RWPE1 (cell line): ENCODE data around the gene DEF6.

ENCODE experiments used
- CTCF ChIA-PET: fragments of 350-600 bp; sonication (Branson Sonifier 250); formaldehyde crosslinking; extraction: SDS; loops from one replicate; lab custom pipeline; 2021; lab: Yijun Ruan, JAX
- POLR2A ChIA-PET: fragments of 400-600 bp; formaldehyde crosslinking; extraction: SDS; loops from one replicate; lab custom pipeline; 2020; ENCODE audit warnings: antibody characterized with exemption; ENCODE audit not compliant: low non-redundant PET; lab: Yijun Ruan, JAX
- DNase-seq: peaks from one replicate; pipeline ENCODE4 v3.0.0; 2012; ENCODE audit warnings: low spot score
- H3K27ac ChIP-seq: fragments of 450-650 bp; 2 replicates; pipeline ENCODE4 v1.5.1; 2017
- CTCF ChIP-seq: fragments of 450-650 bp; conservative IDR thresholded peaks from 2 replicates; pipeline ENCODE4 v1.5.1; 2017; ENCODE audit warnings: low read depth, mild to moderate bottlenecking

DEF6 gene

GRCh38 chr6:35273822-35274559, 23.6 kb upstream of the DEF6 start:
- POLR2A ChIA-PET, result no interaction called here
- no peak for DNase-seq
- CTCF ChIA-PET, result no interaction called here
- no peak for TF ChIP-seq CTCF
- H3K27ac ChIP-seq, result no peak overlapping the region

GRCh38 chr6:35275744-35276260, 21.8 kb upstream of the DEF6 start:
- no peak for DNase-seq
- POLR2A ChIA-PET, result no interaction called here
- no peak overlapping the region for H3K27ac ChIP-seq
- no peak for TF ChIP-seq CTCF
- CTCF ChIA-PET, result interaction anchor here (1.2 kb wide), 1 partner anchor 52 kb away, joined by 6 read pairs; no protein-coding TSS in a partner anchor

GRCh38 chr6:35278708-35279107, 18.9 kb upstream of the DEF6 start:
- no peak for TF ChIP-seq CTCF
- DNase-seq, result no peak
- POLR2A ChIA-PET, result no interaction called here
- CTCF ChIA-PET, result interaction anchor here (0.6 kb wide), 1 partner anchor 554 kb away, joined by 3 read pairs; no protein-coding TSS in a partner anchor
- H3K27ac ChIP-seq, result no peak overlapping the region

GRCh38 chr6:35280903-35281302, 16.7 kb upstream of the DEF6 start:
- no peak for TF ChIP-seq CTCF
- ChIA-PET POLR2A (no interaction called here), CTCF (no interaction called here)
- DNase-seq, result no peak
- H3K27ac ChIP-seq, result no peak overlapping the region

GRCh38 chr6:35282472-35282871, 15.1 kb upstream of the DEF6 start:
- no peak for TF ChIP-seq CTCF
- ChIA-PET CTCF (interaction anchor here (0.6 to 0.7 kb wide), 2 partner anchors 24 to 136 kb away, joined by 3 read pairs; no protein-coding TSS in a partner anchor), POLR2A (no interaction called here)
- DNase-seq, result no peak
- no peak overlapping the region for H3K27ac ChIP-seq

- CTCF ChIA-PET, result interaction anchor here (0.7 kb wide), 1 partner anchor 25 kb away, joined by 3 read pairs; no protein-coding TSS in a partner anchor
- DNase-seq, result no peak
- H3K27ac ChIP-seq, result no peak overlapping the region
- no peak for TF ChIP-seq CTCF
- POLR2A ChIA-PET, result no interaction called here
Measured at GRCh38 chr6:35283361-35283760, 14.3 kb upstream of the DEF6 start.
